ENCODE results near the gene C5AR2. TPM values are rescaled to one million over a fixed set of nuclear protein-coding genes. Genes with fewer than 3 reads are reported as not detected.

C5AR2 gene
- total RNA-seq, 1 donor from 2014 or later: 18.3 TPM

DNA sequence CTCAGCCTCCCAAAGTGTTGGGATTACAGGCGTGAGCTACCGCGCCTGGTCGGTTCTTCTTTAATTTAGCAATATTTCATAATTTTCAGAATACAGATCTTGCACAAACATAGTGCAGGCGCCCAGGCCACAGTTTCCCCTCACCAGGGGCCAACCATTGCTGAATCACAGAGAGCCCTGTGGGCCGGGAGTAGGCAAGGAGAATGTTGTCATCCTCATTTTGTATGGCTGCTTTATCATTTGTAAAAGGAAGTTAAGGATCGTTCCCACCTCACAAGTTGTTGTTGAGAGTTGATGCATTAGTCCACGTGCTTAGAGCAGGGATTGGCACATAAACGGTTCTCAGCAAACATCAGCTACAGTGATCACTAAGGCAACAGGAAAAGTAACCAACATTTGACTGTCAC is 57.2 kb downstream of the C5AR2 start:
- no peak for TF ChIP-seq CTCF (IDR thresholded peaks at IDR 0.05)
- Histone ChIP-seq H3K4me1 (no peaks in the 10 kb centered on the region), H3K4me3 (no peak overlapping the region), H3K36me3 (no peaks in the 10 kb centered on the region), H3K27me3 (no peaks in the 10 kb centered on the region), H3K9me3 (no peaks in the 10 kb centered on the region), H3K27ac (no peak overlapping the region)
- DNase-seq (ENCODE audit: low spot score in 2 of 2): peak in 1 of 2 donors; percentile 72
- intact Hi-C loops (cut with DNase I): no loop called here

DNA sequence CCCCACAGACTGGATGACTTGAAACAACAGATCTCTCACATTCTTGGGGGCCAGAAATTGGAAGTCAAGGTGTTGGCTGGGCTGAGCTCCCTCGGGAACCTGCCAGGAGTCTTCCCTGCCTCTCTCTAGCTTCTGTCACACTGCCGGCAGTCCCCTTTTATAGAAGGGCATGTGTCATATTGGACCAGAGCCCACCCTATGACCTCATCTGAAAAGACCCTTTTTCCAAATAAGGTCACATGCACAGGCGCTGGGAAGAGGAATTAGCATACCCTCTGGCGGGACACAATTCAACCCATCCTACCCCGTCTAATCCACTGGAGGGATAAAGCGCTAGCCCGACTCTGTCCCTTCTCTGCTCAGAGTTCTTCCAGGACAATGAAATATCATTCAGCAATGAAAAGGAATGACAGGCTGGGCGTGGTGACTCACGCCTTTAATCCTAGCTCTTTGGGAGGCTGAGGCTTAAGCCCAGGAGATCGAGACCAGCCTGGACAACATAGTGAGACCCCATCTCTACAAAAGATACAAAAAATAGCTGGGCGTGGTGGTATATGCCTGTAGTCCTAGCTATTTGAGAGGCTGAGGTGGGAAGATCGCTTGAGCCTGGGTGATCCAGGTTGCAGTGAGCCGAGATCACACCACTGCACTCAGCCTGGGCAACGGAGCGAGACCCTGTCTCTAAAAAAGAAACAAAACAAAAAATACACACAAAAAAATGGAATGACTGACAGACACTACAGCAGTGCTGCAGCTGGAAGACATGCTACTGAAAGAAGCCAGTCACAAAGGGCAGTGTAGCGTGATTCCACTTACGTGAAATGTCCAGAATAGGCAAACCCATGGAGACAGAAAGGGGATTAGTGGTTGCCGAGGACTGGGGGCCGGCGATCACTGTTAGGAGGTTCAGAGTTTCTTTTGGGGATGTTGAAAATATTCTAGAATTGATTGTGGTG is 58.8 kb downstream of the C5AR2 start:
- intact Hi-C loops (cut with DNase I): loop anchor here (1.0 kb wide), 1 partner anchor 95 kb away; no protein-coding TSS in a partner anchor

DNA sequence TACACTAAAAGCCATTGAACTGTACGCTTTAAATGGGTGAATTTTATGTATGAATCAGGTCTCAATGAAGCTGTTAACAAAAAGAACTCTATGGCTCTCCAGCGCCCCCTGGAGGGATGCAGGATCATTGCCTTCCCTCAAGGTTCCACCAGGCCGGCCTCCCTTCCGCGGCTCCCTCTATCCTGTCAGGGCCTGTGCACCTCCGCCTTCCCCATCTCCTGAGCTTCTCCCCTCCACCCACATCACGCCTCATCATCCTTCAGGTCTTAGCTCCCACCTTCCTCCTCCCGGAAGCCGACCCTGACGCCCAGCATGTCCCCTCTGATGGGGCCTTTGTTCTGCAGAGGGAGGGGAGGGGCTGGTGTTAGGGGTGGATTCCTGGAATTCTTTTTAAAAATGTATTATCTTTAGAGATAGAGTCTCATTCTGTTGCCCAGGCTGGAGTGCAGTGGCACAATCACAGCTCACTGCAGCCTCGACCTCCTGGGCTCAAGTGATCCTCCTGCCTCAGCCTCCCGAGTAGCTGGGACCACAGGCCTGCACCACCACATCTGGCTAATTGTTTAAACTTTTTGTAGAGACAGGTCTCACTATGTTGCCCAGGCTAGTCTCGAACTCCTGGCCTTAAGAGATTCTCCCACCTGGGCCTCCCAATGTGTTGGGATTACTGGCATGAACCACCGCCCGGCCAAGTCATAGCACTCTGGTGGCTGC is 59.7 kb downstream of the C5AR2 start:
- DNase-seq (ENCODE audit: low spot score in 2 of 2): peak in 1 of 2 donors; percentile 80
- Histone ChIP-seq H3K27me3 (no peaks in the 10 kb centered on the region), H3K4me3 (no peak overlapping the region), H3K27ac (no peak overlapping the region), H3K4me1 (no peaks in the 10 kb centered on the region), H3K9me3 (no peaks in the 10 kb centered on the region), H3K36me3 (no peaks in the 10 kb centered on the region)
- intact Hi-C loops (cut with DNase I): loop anchor here (1.0 kb wide), 1 partner anchor 95 kb away; no protein-coding TSS in a partner anchor
- TF ChIP-seq CTCF (IDR thresholded peaks at IDR 0.05): peak; percentile 64 to 85 (median 80)

More for the DNA sequence above, 58.8 kb downstream of the C5AR2 start:
- H3K27me3 ChIP-seq: no peaks in the 10 kb centered on the region
- H3K9me3 ChIP-seq: no peaks in the 10 kb centered on the region
- no peaks in the 10 kb centered on the region for H3K4me1 ChIP-seq
- no peak for TF ChIP-seq CTCF (IDR thresholded peaks at IDR 0.05)
- no peak for DNase-seq (ENCODE audit: low spot score in 2 of 2)
- H3K4me3 ChIP-seq: no peak overlapping the region
- H3K36me3 ChIP-seq: no peaks in the 10 kb centered on the region
- H3K27ac ChIP-seq: no peak overlapping the region

Other genes with a start within 250 kb of the C5AR2 start
- gene ZC3H4, start 218.4 kb upstream of the C5AR2 start, total RNA-seq: 24.6 TPM
- gene SAE1, start 201.3 kb upstream of the C5AR2 start, total RNA-seq: 54.4 TPM
- 14.9 TPM for gene BBC3, start 101.0 kb upstream of the C5AR2 start, total RNA-seq
- gene CCDC9, start 75.7 kb upstream of the C5AR2 start, total RNA-seq: 45.3 TPM
- gene INAFM1, start 57.3 kb upstream of the C5AR2 start, total RNA-seq: 33.7 TPM
- 9.3 TPM for gene C5AR1, start 22.3 kb upstream of the C5AR2 start, total RNA-seq
- 8.0 TPM for gene DHX34, start 17.1 kb downstream of the C5AR2 start, total RNA-seq
- 28.6 TPM for gene MEIS3, start 87.4 kb downstream of the C5AR2 start, total RNA-seq
- not detected for gene SLC8A2, start 139.7 kb downstream of the C5AR2 start, total RNA-seq
- 26.0 TPM for gene KPTN, start 152.0 kb downstream of the C5AR2 start, total RNA-seq
- 102 TPM for gene NAPA, start 182.9 kb downstream of the C5AR2 start, total RNA-seq
- gene ZNF541, start 241.0 kb downstream of the C5AR2 start, total RNA-seq: not detected

Measured in ascending aorta (tissue), 2 donors.